HFFc6 (cell line): Measurements from ENCODE around the gene BABAM2. TPM values are rescaled to one million over a fixed set of nuclear protein-coding genes. Genes with fewer than 3 reads are reported as not detected.

Experiments
- DNase-seq: peaks from one replicate; pipeline ENCODE4 v3.0.0-alpha.2; 2018
- H3K27ac Mint-ChIP-seq: 2 replicates; pipeline ENCODE4 v1.8.0; 2020; ENCODE audit warnings: mild to moderate bottlenecking, mixed read lengths
- H3K27me3 Mint-ChIP-seq: 2 replicates; pipeline ENCODE4 v1.8.0; 2021; ENCODE audit warnings: mild to moderate bottlenecking, moderate library complexity, mixed read lengths; ENCODE audit not compliant: insufficient read depth
- H3K36me3 Mint-ChIP-seq: 2 replicates; pipeline ENCODE4 v1.8.0; 2021; ENCODE audit warnings: low read depth, mixed read lengths
- H3K4me1 Mint-ChIP-seq: 2 replicates; pipeline ENCODE4 v1.8.0; 2020; ENCODE audit warnings: low read depth, mixed read lengths
- H3K4me3 Mint-ChIP-seq: 2 replicates; pipeline ENCODE4 v1.8.0; 2020; ENCODE audit warnings: mild to moderate bottlenecking, moderate library complexity, mixed read lengths
- H3K9me3 Mint-ChIP-seq: 2 replicates; pipeline ENCODE4 v1.8.0; 2020; ENCODE audit warnings: mild to moderate bottlenecking, mixed read lengths
- total RNA-seq, 6 experiments: library from RNA; stranded (reverse); fragmentation: NEBNext Ultra II Directional; extraction: Animal tissue kit (Norgen Biotek cat#: 25700); gene quantifications; 2 replicates in 1 of 6; 3 replicates in 5 of 6; pipeline ENCODE4 v1.2.3, GENCODE V29; 2021
- TF ChIP-seq, protein P1 (sequence below): fragments of 200-600 bp; sonication (generic); IDR thresholded peaks from 2 replicates; pipeline ENCODE4 v1.5.0; 2021; ENCODE audit warnings: antibody characterized with exemption, mild to moderate bottlenecking

The BABAM2 gene
- total RNA-seq, 6 experiments from 2014 or later: 30.8 to 46.6 (median 41.2) TPM

DNA sequence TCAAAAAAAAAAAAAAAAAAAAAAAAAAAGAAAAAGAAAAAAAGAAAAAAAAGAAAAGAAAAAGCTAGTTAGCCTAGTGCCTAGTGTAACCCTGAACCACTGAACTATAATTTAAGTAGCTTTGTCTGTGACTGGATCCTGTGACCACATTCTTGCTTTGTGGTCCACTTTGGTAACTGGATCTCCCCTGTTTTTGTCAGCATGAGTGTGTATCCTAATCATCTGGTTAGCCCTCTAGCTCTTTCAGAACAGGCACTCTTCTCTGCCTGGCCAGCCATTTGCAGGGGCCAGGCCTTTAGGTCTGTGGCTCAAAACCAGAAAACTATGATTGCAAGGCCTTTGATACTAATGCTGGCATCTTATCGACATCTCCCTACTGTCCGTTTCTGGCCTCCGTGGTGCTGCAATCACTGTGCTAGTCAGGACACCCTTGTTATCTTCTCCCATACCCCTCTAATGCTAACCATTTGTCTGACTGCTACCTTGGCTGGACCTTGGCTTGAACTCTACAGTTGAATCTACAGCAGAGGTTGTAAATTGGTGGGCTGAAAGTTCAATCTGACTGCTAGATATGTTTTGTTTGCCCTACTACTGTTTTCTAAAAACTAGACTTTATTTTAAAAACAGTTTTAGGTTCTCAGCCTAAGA is 40.8 kb upstream of the BABAM2 start:
- no peak overlapping the region for H3K27ac Mint-ChIP-seq
- H3K36me3 Mint-ChIP-seq: peaks cover 4% of the 10 kb centered on the region; the same call in 1 of the 2 replicates
- DNase-seq: no peak
- H3K9me3 Mint-ChIP-seq: no peaks in the 10 kb centered on the region
- no peak overlapping the region for H3K4me3 Mint-ChIP-seq
- TF ChIP-seq, protein P1, sequence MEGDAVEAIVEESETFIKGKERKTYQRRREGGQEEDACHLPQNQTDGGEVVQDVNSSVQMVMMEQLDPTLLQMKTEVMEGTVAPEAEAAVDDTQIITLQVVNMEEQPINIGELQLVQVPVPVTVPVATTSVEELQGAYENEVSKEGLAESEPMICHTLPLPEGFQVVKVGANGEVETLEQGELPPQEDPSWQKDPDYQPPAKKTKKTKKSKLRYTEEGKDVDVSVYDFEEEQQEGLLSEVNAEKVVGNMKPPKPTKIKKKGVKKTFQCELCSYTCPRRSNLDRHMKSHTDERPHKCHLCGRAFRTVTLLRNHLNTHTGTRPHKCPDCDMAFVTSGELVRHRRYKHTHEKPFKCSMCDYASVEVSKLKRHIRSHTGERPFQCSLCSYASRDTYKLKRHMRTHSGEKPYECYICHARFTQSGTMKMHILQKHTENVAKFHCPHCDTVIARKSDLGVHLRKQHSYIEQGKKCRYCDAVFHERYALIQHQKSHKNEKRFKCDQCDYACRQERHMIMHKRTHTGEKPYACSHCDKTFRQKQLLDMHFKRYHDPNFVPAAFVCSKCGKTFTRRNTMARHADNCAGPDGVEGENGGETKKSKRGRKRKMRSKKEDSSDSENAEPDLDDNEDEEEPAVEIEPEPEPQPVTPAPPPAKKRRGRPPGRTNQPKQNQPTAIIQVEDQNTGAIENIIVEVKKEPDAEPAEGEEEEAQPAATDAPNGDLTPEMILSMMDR: no peak
- H3K27me3 Mint-ChIP-seq: no peaks in the 10 kb centered on the region; the same call in 1 of the 2 replicates
- peaks cover 11% of the 10 kb centered on the region for H3K4me1 Mint-ChIP-seq

DNA sequence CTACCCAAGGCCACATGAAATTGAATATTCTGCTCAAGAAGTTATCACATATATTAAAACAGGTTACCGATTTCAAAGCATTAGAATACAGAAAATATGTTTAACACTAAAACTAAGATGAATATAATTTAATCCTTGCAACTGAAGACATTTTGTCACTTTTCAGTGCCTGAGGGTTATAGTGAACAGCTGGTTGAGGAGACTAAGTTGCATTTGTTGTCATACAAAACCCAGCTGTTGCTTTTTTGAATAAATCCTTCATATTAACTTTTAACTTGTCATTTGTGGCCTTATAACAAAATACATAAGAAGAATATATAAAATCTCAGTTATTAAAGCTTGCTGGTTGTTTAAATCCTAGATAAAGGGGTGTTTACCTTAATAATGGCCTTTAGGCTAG is 37.8 kb upstream of the BABAM2 start:
- Mint-ChIP-seq H3K27ac (no peak overlapping the region), H3K27me3 (no peaks in the 10 kb centered on the region; the same call in 1 of the 2 replicates)

DNA sequence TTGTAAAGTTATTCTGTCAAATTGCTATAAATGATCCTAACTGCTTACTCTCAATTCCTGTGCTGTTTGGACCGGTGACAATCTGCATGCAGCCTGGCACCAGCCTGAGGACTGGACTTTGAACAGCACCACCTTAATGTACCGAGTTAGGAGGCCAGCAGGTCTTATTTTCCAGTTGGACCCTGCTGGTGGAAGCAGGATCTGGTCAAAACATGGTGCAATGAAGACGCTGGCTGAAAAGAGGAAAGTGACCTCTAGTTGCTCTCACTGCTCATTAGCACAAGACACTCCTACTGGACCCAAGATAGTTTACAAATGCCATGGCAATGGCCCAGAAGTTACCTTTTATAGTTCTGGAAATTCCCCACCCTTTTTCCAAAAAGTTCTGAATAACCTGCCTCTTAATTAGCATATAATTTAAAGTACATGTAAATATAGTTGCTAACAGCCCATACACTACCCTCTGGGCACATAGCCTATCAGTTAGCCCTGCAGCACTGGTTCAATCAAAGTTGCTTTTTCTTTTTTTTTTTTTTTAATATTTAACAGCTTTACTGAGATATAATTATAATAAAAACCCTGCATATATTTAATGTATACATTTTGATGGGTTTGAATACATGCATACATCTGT is 36.2 kb upstream of the BABAM2 start:
- Mint-ChIP-seq H3K36me3 (peaks cover 20% of the 10 kb centered on the region), H3K27me3 (no peaks in the 10 kb centered on the region; the same call in 1 of the 2 replicates), H3K9me3 (peaks cover 16% of the 10 kb centered on the region), H3K27ac (no peak overlapping the region), H3K4me1 (peaks cover 42% of the 10 kb centered on the region), H3K4me3 (no peak overlapping the region)
- TF ChIP-seq, protein P1: no peak; the same call in 1 of the 2 replicates
- DNase-seq: no peak

More for the DNA sequence above, 37.8 kb upstream of the BABAM2 start:
- H3K4me3 Mint-ChIP-seq: no peak overlapping the region
- H3K4me1 Mint-ChIP-seq: peaks cover 32% of the 10 kb centered on the region
- peaks cover 7% of the 10 kb centered on the region for H3K36me3 Mint-ChIP-seq
- DNase-seq: no peak
- H3K9me3 Mint-ChIP-seq: peaks cover 4% of the 10 kb centered on the region
- TF ChIP-seq, protein P1: no peak

DNA sequence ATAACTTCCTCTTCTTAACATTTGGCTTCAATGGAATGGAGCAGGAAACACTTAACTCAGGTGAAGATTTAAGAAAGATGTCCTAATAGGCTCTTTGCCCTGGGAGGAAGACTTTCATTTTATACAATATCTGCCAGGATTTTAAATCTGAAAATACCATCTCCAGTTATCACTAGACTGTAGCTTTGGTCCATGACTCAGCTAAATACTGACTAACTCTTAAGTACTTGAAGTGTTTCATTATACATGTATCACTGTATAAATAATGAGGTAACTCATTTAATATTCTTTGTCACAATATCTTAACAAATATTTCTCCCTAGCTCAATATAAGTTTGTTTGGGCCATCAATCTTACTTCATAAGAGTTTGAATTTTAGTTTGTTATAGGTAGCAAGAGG is 35.1 kb upstream of the BABAM2 start:
- Mint-ChIP-seq H3K27ac (peak overlapping the region; percentile 69), H3K9me3 (peaks cover 16% of the 10 kb centered on the region), H3K27me3 (no peaks in the 10 kb centered on the region; the same call in 1 of the 2 replicates)

DNA sequence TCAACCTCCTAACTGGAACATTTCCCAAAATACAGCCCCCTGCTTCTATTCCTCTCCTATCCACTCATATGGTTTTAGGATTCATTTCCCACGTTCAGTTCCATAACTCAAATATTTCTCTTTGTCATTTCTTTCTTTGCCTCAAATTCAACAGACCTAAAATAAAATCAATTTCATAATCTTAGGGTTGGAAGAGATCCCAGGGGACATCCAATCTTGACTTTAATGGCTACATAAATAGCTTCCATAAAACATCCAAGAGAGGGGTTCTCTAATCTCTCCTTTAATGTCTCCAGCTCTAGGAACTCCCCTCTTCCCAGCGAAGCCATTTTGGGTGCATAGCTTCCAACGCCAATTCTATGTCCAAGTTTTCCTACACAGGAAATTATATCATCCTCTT is 34.1 kb upstream of the BABAM2 start:
- H3K27ac Mint-ChIP-seq: peak overlapping the region; percentile 42
- TF ChIP-seq, protein P1: no peak
- H3K4me3 Mint-ChIP-seq: no peak overlapping the region
- H3K36me3 Mint-ChIP-seq: peaks cover 16% of the 10 kb centered on the region
- peaks cover 62% of the 10 kb centered on the region for H3K4me1 Mint-ChIP-seq
- no peaks in the 10 kb centered on the region; the same call in 1 of the 2 replicates for H3K27me3 Mint-ChIP-seq
- no peak for DNase-seq
- H3K9me3 Mint-ChIP-seq: peaks cover 16% of the 10 kb centered on the region

More for the DNA sequence above, 35.1 kb upstream of the BABAM2 start:
- DNase-seq: peak; percentile 41
- Mint-ChIP-seq H3K4me1 (peaks cover 53% of the 10 kb centered on the region), H3K36me3 (peaks cover 16% of the 10 kb centered on the region), H3K4me3 (no peak overlapping the region; the same call in 1 of the 2 replicates)
- TF ChIP-seq, protein P1: no peak
